HG02588 (cell line): ENCODE measurements around the gene PPP1R9B.

ENCODE experiments used
- ATAC-seq: cut with Tn5 transposase; IDR thresholded peaks from one replicate; pipeline ENCODE4 v1.9.1; 2021; ENCODE audit warnings: mild to moderate bottlenecking, moderate library complexity; ENCODE audit not compliant: unreplicated experiment

Gene PPP1R9B

GRCh38 chr17:50175035-50175807, 24.7 kb upstream of the PPP1R9B start:
- no peak for ATAC-seq

GRCh38 chr17:50174444-50174843, 24.0 kb upstream of the PPP1R9B start:
- no peak for ATAC-seq

GRCh38 chr17:50173335-50173941, 23.0 kb upstream of the PPP1R9B start:
- ATAC-seq: no peak

DNA sequence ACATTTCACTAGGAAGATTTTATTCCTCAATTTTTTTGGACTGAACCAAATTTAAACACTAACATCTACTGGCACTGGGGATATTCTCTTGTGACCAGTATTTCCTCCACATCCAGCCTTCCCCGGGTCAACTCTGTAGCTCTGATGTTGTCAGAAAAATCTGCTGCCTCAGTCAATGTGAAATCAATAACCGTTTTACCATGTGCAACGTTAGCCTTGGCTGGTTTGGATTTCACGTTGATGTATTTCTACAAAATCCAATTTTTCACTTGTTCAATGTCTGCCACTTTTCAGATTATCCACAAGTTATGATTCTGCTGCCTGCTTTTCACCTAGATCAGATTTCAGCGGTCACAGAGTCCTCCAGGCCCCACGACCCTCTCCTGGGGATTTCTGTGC, 22.5 kb upstream of the PPP1R9B start:
- no peak for ATAC-seq

DNA sequence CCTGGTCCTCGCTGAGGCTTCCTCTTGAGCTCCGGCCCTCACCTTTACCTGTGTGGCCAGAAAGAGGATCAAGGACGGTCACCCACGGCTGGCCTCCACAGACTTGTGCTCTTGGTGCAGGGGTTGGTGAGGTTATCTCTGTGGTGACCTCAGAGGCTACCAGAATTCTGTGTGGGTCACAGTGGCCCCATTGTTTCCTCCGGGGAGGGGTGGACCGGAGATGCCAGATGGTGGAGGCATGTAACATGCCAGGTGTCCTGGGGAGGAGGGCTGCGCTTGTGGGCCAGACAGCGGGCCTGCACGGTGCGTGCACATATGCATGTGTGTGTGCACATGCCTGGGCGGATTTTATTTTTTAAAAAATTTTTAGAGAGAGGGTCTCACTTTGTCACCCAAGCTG, 21.7 kb upstream of the PPP1R9B start:
- no peak for ATAC-seq

- no peak for ATAC-seq
These were observed 21.0 kb upstream of the PPP1R9B start for GRCh38 chr17:50171371-50172071.

DNA sequence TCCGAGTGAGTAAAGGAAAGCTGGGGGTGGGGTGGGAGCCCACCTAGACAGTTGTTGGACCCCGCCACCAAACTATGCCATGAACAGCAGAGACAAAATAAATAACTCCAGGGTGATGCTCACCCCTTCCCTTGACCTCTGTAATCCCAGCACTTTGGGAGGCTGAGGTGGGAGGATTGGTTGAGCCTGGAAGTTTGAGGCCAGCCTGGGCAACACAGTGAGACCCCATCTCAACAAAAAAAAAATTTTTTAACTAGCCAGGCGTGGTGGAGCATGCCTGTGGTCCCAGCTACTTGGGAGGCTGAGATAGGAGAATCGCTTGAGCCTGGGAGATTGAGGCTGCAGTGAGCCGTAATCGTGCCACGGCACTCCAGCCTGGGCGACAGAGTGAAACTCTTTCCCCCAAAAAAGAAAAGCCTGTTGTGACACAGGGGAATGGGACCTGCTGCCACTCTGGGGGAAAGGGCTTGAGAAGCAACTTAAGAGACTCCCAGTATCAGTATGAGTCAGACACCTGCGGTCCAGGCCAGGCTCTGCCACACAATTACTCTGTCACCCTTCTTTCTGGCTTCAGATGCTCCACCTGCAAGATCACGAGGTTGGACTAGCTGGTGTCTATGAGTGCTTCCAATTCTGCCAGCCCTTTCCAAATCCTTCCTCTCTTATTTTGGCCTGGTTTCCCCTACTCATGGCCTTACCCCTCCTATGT, 20.3 kb upstream of the PPP1R9B start:
- peak; percentile 66 for ATAC-seq

- ATAC-seq: no peak
These were observed 19.5 kb upstream of the PPP1R9B start for GRCh38 chr17:50169881-50170459.

GRCh38 chr17:50169121-50169764, 18.8 kb upstream of the PPP1R9B start:
- ATAC-seq: no peak

DNA sequence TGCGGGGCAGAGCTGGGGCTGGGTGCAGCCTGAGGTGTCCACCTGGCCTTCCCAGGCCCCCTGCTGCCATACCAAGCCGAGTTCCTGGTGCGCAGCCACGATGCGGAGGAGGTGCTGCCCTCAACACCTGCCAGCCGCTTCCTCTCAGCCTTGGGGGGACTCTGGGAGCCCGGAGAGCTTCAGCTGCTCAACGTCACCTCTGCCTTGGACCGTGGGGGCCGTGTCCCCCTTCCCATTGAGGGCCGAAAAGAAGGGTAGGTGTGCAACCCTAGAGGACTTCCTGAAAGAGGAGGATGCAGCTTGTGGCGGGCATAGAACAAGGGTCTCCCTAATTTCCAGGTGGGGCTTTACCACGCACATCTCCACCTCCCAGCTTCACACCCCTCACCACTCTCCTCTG, 17.8 kb upstream of the PPP1R9B start:
- no peak for ATAC-seq

GRCh38 chr17:50167371-50167770, 16.9 kb upstream of the PPP1R9B start:
- ATAC-seq: no peak

DNA sequence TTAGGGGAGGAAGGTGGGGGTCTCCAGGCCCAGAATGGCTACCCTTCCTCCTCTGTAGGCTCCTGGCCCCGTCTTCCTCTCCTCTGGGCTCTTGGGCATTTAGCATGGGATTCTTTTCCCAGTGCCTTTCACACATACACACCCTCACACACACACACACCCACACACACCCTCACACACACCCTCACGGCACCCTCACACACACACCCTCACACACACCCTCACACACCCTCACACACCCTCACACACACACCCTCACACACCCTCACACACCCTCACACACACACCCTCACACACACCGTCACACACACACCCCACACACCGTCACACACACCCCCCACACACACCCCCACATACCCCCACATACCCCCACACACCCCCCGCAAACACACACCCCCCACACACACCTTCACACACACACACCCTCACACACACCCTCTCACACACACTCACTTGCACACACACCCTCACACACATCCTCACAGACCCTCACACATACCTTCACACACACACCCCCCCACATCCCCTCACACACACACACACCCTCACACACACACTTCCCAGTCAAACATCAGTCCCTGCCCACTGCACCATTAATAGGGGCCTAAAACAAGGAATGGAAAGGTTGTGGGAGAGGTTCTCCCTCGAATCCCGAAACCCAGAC, 16.2 kb upstream of the PPP1R9B start:
- no peak for ATAC-seq

DNA sequence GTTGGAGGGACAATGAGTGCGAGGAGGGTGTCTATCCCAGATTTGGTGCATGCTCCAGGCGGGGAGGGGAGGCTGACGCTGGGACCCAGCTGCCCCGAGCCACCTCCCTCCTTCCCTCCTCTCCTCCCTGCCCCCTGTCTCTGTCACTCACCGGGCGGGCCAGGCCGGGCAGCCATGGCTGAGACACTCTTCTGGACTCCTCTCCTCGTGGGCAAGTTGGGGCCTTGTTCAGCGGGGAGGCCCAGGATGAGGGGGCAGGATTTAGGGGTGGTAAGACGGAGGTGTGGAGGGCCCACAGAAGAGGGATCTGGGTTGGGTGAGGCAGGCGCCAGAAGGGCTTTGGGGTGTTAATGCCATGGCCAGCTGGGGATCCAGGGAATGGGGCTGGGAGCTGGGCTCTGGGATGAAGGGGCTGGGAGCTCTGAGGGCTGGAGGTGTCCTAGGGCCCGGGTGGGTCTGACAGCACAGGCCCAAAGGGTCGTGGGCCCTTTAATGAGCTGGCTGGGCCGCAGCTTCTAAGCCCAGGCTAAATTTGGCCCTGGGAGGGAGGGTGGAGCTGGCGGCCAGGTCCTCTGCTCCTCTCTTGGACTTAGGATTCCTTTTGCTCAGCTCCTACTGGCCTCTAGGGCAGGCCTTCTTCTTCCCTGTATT, 15.5 kb upstream of the PPP1R9B start, which contains the start of gene SGCA:
Gene SGCA (plus strand): TSS at position 139 of the 651 bp plus-strand sequence. CDS start 36 bp downstream, at position 175.
- no peak for ATAC-seq

- no peak for ATAC-seq
These were observed 15.0 kb upstream of the PPP1R9B start for GRCh38 chr17:50165466-50165865.

- ATAC-seq: no peak
These were observed 14.6 kb upstream of the PPP1R9B start for GRCh38 chr17:50165066-50165465.

DNA sequence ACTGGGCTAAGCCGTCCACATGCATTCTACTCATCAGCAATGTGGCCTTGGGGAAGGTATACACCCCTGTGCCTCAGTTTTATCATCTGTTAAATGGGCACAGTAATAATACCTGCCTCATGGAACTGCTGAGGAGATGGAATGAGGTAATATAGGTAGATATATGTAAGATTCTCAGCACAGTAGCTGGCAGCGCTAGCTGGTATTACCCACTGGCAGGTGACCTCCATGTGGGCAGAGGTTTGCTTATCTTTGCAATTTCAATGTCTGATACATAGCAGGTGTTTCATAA, 14.2 kb upstream of the PPP1R9B start:
- no peak for ATAC-seq

DNA sequence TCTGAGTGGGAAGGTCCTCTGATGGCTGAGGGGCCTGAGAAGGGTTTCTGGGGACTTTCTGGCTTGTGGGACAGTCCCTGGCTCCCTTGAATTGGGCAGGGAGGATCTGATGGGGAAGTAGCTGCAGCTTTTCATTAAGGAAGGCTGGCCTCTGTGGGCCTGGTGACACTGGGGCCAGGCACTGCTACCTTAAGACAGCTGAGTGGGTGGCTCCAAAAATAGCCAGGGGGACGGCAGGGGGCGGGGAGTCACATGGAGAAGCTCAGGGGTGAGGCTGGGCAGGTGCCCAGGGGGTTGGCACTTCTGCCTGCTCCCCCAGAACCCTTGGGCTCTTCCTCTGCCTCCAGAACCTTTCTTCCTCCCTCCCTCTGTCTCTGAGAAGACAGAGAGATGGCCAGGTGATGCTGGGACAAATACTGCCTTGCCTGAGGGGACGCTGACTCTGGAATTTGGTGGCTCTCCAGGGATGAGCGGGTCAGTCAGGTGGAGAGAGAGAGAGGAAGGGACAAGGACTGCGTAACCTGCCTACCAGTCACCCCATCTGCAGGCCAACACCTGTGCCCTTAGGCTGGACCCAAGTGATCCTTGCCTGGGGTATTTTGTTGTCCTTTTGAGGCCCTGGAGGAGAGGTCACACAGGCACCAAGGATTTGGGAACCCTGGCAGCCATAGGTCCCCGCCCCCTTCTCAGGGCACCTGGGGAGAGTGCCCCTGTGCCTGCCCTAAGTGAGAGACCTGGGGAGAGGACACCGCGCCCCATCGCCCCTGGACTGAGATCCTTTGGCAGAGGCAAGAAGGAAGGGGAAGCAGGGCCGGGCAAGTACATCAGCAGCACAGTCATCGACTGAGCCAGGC, 13.6 kb upstream of the PPP1R9B start:
- no peak for ATAC-seq

DNA sequence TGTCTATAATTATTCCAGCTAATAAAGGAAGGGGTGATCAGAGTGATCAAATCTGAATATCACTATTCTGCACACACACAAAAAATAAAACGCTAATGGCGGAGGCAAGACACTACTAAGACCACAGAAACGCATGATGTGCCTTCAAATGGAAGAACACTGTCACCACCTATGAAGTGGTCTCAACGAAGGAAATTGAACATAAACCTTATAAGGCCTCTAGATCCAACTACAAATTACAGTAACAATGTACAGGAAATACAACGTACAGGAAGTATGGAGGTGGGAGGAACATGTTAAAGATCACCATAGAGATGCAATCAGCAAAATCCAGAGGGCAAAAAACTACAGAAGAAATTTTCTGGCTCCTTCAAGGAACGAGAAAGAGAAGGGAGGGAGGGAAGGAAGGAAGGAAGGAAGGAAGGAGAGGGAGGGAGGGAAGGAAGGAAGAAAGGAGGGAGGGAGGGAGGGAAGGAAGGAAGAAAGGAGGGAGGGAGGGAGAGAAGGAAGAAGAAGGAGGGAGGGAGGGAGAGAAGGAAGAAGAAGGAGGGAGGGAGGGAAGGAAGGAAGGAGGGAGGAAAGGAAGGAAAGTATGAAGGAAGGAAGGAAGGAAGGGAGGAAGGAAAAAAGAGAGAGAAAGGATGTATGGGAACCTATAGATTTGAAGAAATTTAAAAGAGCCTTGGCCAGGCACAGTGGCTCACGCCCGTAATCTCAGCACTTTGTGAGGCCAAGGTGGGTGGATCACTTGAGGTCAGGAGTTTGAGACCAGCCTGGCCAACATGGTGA, 12.2 kb upstream of the PPP1R9B start:
- no peak for ATAC-seq
